Kidney (tissue), 14 donors: ENCODE data around the gene CXCL6. TPM values are rescaled to one million over a fixed set of nuclear protein-coding genes. Genes with fewer than 3 reads are reported as not detected.

Source experiments
- DNase-seq, 5 donors: peaks; one replicate each; pipeline ENCODE4 v3.0.0-alpha.2; 2013 to 2020
- FAIRE-seq: peaks from 2 replicates; lab custom pipeline; 2012; peaks lifted over from hg19 to GRCh38; lab: Jason Lieb, UNC
- H3K27ac ChIP-seq, 2 donors: one replicate each; pipeline ENCODE4 v1.7.0; 2013; ENCODE audit warnings: low read depth in 2 of 2, low read length in 2 of 2, inconsistent platforms in 1 of 2
- H3K27me3 ChIP-seq: one replicate; pipeline ENCODE4 v1.7.1; 2013; ENCODE audit warnings: low read length, inconsistent platforms; ENCODE audit not compliant: control insufficient read depth, insufficient read depth
- H3K36me3 ChIP-seq, 3 donors: one replicate each; pipeline versions ENCODE4 v1.7.0 to v1.7.1; 2013; ENCODE audit warnings: low read length in 3 of 3, control low read depth in 1 of 3, inconsistent platforms in 1 of 3; ENCODE audit not compliant: insufficient read depth in 3 of 3, control insufficient read depth in 2 of 3
- H3K4me1 ChIP-seq, 3 donors: one replicate each; pipeline versions ENCODE4 v1.7.0 to v1.7.1; 2013; ENCODE audit warnings: low read length in 3 of 3, inconsistent platforms in 1 of 3, low read depth in 1 of 3; ENCODE audit not compliant: control insufficient read depth in 2 of 3, insufficient read depth in 2 of 3
- H3K4me3 ChIP-seq, 3 donors: one replicate each; pipeline versions ENCODE4 v1.7.0 to v1.8.1; 2013; ENCODE audit warnings: low read length in 3 of 3, control low read depth in 1 of 3, inconsistent platforms in 1 of 3
- H3K9ac ChIP-seq, 3 donors: one replicate each; pipeline versions ENCODE4 v1.7.0 to v1.7.1; 2013; ENCODE audit warnings: low read length in 3 of 3, control low read depth in 1 of 3, inconsistent platforms in 1 of 3
- H3K9me3 ChIP-seq, 3 donors: one replicate each; pipeline versions ENCODE4 v1.7.0 to v1.7.1; 2013; ENCODE audit warnings: low read length in 3 of 3, control low read depth in 1 of 3, inconsistent platforms in 1 of 3; ENCODE audit not compliant: control insufficient read depth in 2 of 3, insufficient read depth in 1 of 3
- CTCF ChIP-seq: IDR thresholded peaks from 3 replicates; pipeline ENCODE4 v1.5.1; 2012; ENCODE audit warnings: mild to moderate bottlenecking, moderate library complexity, borderline replicate concordance; ENCODE audit not compliant: insufficient read depth; ENCODE audit errors: extremely low read depth
- intact Hi-C: fragments of 100-400 bp; cut with DNase I; formaldehyde crosslinking; loops from one replicate; pipeline ENCODE4 v1.11.1; 2022
- polyA plus RNA-seq: library from polyadenylated mRNA; stranded (reverse); fragments of 350-450 nt; fragmentation: Illumina TruSeq; extraction: RNeasy Lipid Tissue Mini Kit (QIAGEN cat#74804); gene quantifications from one replicate; pipeline ENCODE4 v1.2.3, GENCODE V29; 2014; ENCODE audit warnings: low read depth, low replicate concordance; ENCODE audit not compliant: insufficient read depth
- total RNA-seq: library from RNA; stranded (reverse); fragmentation: NEBNext Ultra II Directional; extraction: Animal tissue kit (Norgen Biotek cat#: 25700); gene quantifications from one replicate; pipeline ENCODE4 v1.2.1, GENCODE V29; 2021
- donor health status: control.
- donor health status: control.
- donor health status: control.
- donor health status: control.
- donor health status: control.
- donor health status: DM: yes; HTN: yes; CAD: no.
- donor health status: Normal renal cell carcinoma (clear cell type).

Gene CXCL6
- total and polyA plus RNA-seq, 2 donors from 2014 or later, result 1.1 to 8.2 TPM

GRCh38 chr4:73865431-73866096 lies 29.1 kb downstream of the CXCL6 start:
- intact Hi-C loops, result no loop called here
- no peak overlapping the region for H3K9ac ChIP-seq
- no peak overlapping the region for H3K4me3 ChIP-seq
- H3K27ac ChIP-seq, result no peak overlapping the region
- peaks cover 0 to 8% (median 0%) of the 10 kb centered on the region in 3 donors for H3K4me1 ChIP-seq
- no peaks in the 10 kb centered on the region for H3K27me3 ChIP-seq
- peak; percentile 77 for FAIRE-seq
- no peaks in the 10 kb centered on the region for H3K36me3 ChIP-seq
- no peak for TF ChIP-seq CTCF
- H3K9me3 ChIP-seq, result no peaks in the 10 kb centered on the region
- DNase-seq, result no peak

GRCh38 chr4:73866246-73866645 lies 29.8 kb downstream of the CXCL6 start:
- Histone ChIP-seq H3K9me3 (no peaks in the 10 kb centered on the region), H3K4me1 (peaks cover 0 to 8% (median 0%) of the 10 kb centered on the region in 3 donors), H3K4me3 (no peak overlapping the region), H3K27ac (no peak overlapping the region), H3K27me3 (no peaks in the 10 kb centered on the region), H3K36me3 (no peaks in the 10 kb centered on the region), H3K9ac (no peak overlapping the region)
- DNase-seq (no peak), FAIRE-seq (no peak)
- intact Hi-C loops, result no loop called here
- no peak for TF ChIP-seq CTCF

- no peak for TF ChIP-seq CTCF
- DNase-seq (no peak), FAIRE-seq (no peak)
- Histone ChIP-seq H3K36me3 (no peaks in the 10 kb centered on the region), H3K9me3 (no peaks in the 10 kb centered on the region), H3K27me3 (no peaks in the 10 kb centered on the region), H3K27ac (no peak overlapping the region), H3K9ac (no peak overlapping the region), H3K4me3 (no peak overlapping the region), H3K4me1 (peaks cover 0 to 8% (median 0%) of the 10 kb centered on the region in 3 donors)
- intact Hi-C loops, result no loop called here
These were observed 31.3 kb downstream of the CXCL6 start for GRCh38 chr4:73867783-73868182.
